PC-9 (cell line): ENCODE results near the gene C3.

Experiments used
- CTCF ChIP-seq: fragments of 200-600 bp; sonication (generic); conservative IDR thresholded peaks from 2 replicates; pipeline ENCODE4 v1.6.1; 2017; ENCODE audit warnings: mixed run types, antibody characterized with exemption, mild to moderate bottlenecking, moderate library complexity
- EZH2 ChIP-seq: fragments of 200-600 bp; sonication (generic); IDR thresholded peaks from 2 replicates; pipeline ENCODE4 v1.8.0; 2017; ENCODE audit warnings: antibody characterized with exemption, low read depth

GRCh38 chr19:6724631-6725492, 4.4 kb upstream of the C3 start:
- TF ChIP-seq CTCF (no peak), EZH2 (no peak)
